H1 (cell line): ENCODE results near the gene RASAL2. TPM values are rescaled to one million over a fixed set of nuclear protein-coding genes. Genes with fewer than 3 reads are reported as not detected.

ENCODE experiments used
- CTCF ChIA-PET: fragments of 300-600 bp; sonication (Branson Sonifier 250); formaldehyde crosslinking; loops from one replicate; lab custom pipeline; 2021; ENCODE audit not compliant: partially characterized antibody; lab: Charles Lee
- POLR2A ChIA-PET: fragments of 300-600 bp; sonication (Branson Sonifier 250); formaldehyde crosslinking; loops from one replicate; lab custom pipeline; 2021; ENCODE audit warnings: inconsistent platforms; ENCODE audit not compliant: partially characterized antibody; lab: Charles Lee
- DNase-seq, 2 experiments: peaks; one replicate each; pipeline versions ENCODE4 v3.0.0 to v3.0.0-alpha.2; 2010 to 2022; ENCODE audit warnings: low spot score in 2 of 2, low read depth in 1 of 2, mixed read lengths in 1 of 2
- FAIRE-seq: peaks from 2 replicates; lab custom pipeline; 2011; peaks lifted over from hg19 to GRCh38; lab: Jason Lieb, UNC
- H2AFZ ChIP-seq: 2 replicates; pipeline ENCODE4 v1.8.1; 2012; ENCODE audit warnings: low read length, inconsistent platforms
- H2AK5ac ChIP-seq: 2 replicates; pipeline ENCODE4 v1.6.1; 2013; ENCODE audit warnings: low read depth, low read length
- H2BK120ac ChIP-seq: replicated peaks from 2 replicates; pipeline ENCODE3; 2013; ENCODE audit warnings: low read depth, low read length, inconsistent platforms
- H2BK12ac ChIP-seq: 2 replicates; pipeline ENCODE4 v1.6.1; 2013; ENCODE audit warnings: low read depth, low read length
- H2BK15ac ChIP-seq: 2 replicates; pipeline ENCODE4 v1.6.1; 2013; ENCODE audit warnings: low read length
- H2BK20ac ChIP-seq: 2 replicates; pipeline ENCODE4 v1.6.1; 2013; ENCODE audit warnings: low read length
- H2BK5ac ChIP-seq: 2 replicates; pipeline ENCODE4 v1.6.1; 2013; ENCODE audit warnings: low read depth, low read length
- H3K14ac ChIP-seq: 2 replicates; pipeline ENCODE4 v1.6.1; 2013; ENCODE audit warnings: inconsistent platforms; ENCODE audit not compliant: insufficient read length
- H3K18ac ChIP-seq: 2 replicates; pipeline ENCODE4 v1.6.1; 2013; ENCODE audit warnings: low read length; ENCODE audit errors: extremely low read depth
- H3K23ac ChIP-seq: 2 replicates; pipeline ENCODE4 v1.6.1; 2013; ENCODE audit warnings: inconsistent platforms; ENCODE audit not compliant: insufficient read length
- H3K23me2 ChIP-seq: 2 replicates; pipeline ENCODE4 v1.6.1; 2013; ENCODE audit warnings: low read depth, low read length
- H3K27ac ChIP-seq: 2 replicates; pipeline ENCODE4 v1.6.1; 2011; ENCODE audit warnings: low read depth, low read length, inconsistent platforms
- H3K27me3 ChIP-seq, 4 experiments: replicated peaks in 1 of 4; 1 replicate in 1 of 4; 2 replicates in 3 of 4; pipeline versions ENCODE4 v1.6.1 to v1.8.1; 2011 to 2013; ENCODE audit warnings: low read length in 3 of 4, mild to moderate bottlenecking in 3 of 4, inconsistent platforms in 2 of 4, mixed read lengths in 2 of 4, moderate library complexity in 1 of 4; ENCODE audit not compliant: control insufficient read depth in 3 of 4, insufficient read depth in 3 of 4; ENCODE audit errors: extremely low read depth in 1 of 4
- H3K36me3 ChIP-seq, 4 experiments: 2 replicates each; pipeline versions ENCODE4 v1.6.1 to v1.8.1; 2011 to 2013; ENCODE audit warnings: mild to moderate bottlenecking in 4 of 4, low read length in 3 of 4, moderate library complexity in 2 of 4, control low read depth in 1 of 4, inconsistent platforms in 1 of 4; ENCODE audit not compliant: insufficient read depth in 4 of 4, control insufficient read depth in 2 of 4
- H3K4ac ChIP-seq: replicated peaks from 2 replicates; pipeline ENCODE3; 2013; ENCODE audit warnings: low read length, low read depth, mixed read lengths, inconsistent platforms; ENCODE audit not compliant: insufficient read length
- H3K4me1 ChIP-seq, 4 experiments: replicated peaks in 1 of 4; 1 replicate in 1 of 4; 2 replicates in 3 of 4; pipeline versions ENCODE4 v1.6.1 to v1.8.1; 2011 to 2013; ENCODE audit warnings: low read length in 3 of 4, inconsistent platforms in 2 of 4, mixed read lengths in 1 of 4; ENCODE audit not compliant: insufficient read depth in 4 of 4, control insufficient read depth in 3 of 4
- H3K4me2 ChIP-seq, 2 experiments: 2 replicates each; pipeline versions ENCODE4 v1.6.1 to v1.8.1; 2011 to 2013; ENCODE audit warnings: low read depth in 2 of 2, low read length in 2 of 2, control low read depth in 1 of 2, inconsistent platforms in 1 of 2, mild to moderate bottlenecking in 1 of 2; ENCODE audit not compliant: insufficient read depth in 1 of 2
- H3K4me3 ChIP-seq, 4 experiments: fragments of 200-600, 300-600 bp in 1 of 4; sonication (generic), shearing (Covaris generic), sonication (Bioruptor Twin) in 1 of 4; 2 replicates each; pipeline versions ENCODE4 v1.5.1 to v1.8.1; 2011 to 2016; ENCODE audit warnings: low read length in 4 of 4, low read depth in 3 of 4, control low read depth in 2 of 4, inconsistent platforms in 2 of 4, mild to moderate bottlenecking in 2 of 4, mixed read lengths in 1 of 4, moderate library complexity in 1 of 4; ENCODE audit not compliant: insufficient read depth in 2 of 4; ENCODE audit errors: extremely low read depth in 1 of 4
- H3K56ac ChIP-seq: replicated peaks from 2 replicates; pipeline ENCODE3; 2013; ENCODE audit warnings: low read depth, mild to moderate bottlenecking, mixed read lengths, low read length, inconsistent platforms; ENCODE audit not compliant: insufficient read length
- H3K79me1 ChIP-seq: 2 replicates; pipeline ENCODE4 v1.6.1; 2013; ENCODE audit warnings: low read depth, low read length, control low read depth
- H3K79me2 ChIP-seq, 2 experiments: 2 replicates each; pipeline versions ENCODE4 v1.6.1 to v1.8.1; 2012 to 2013; ENCODE audit warnings: low read length in 2 of 2, mild to moderate bottlenecking in 2 of 2, inconsistent platforms in 1 of 2; ENCODE audit not compliant: insufficient read depth in 2 of 2, control insufficient read depth in 1 of 2
- H3K9ac ChIP-seq, 4 experiments: replicated peaks in 1 of 4; 1 replicate in 1 of 4; 2 replicates in 3 of 4; pipeline versions ENCODE4 v1.6.1 to v1.8.1; 2011 to 2013; ENCODE audit warnings: low read depth in 3 of 4, low read length in 3 of 4, control low read depth in 2 of 4, mild to moderate bottlenecking in 2 of 4, moderate library complexity in 2 of 4, inconsistent platforms in 1 of 4; ENCODE audit errors: extremely low read depth in 1 of 4
- H3K9me3 ChIP-seq, 2 experiments: 2 replicates each; pipeline versions ENCODE4 v1.6.1 to v1.8.1; 2012 to 2013; ENCODE audit warnings: mild to moderate bottlenecking in 2 of 2, moderate library complexity in 2 of 2, control low read depth in 1 of 2, inconsistent platforms in 1 of 2, low read depth in 1 of 2, low read length in 1 of 2, mixed read lengths in 1 of 2; ENCODE audit not compliant: insufficient read depth in 2 of 2
- H4K20me1 ChIP-seq, 2 experiments: replicated peaks in 1 of 2; 2 replicates each; pipeline versions ENCODE3 to v1.8.1; 2011 to 2013; ENCODE audit warnings: inconsistent platforms in 2 of 2, low read length in 2 of 2, mild to moderate bottlenecking in 1 of 2; ENCODE audit not compliant: insufficient read depth in 2 of 2, control insufficient read depth in 1 of 2
- H4K5ac ChIP-seq: 2 replicates; pipeline ENCODE4 v1.6.1; 2013; ENCODE audit warnings: low read length, low read depth, mixed read lengths, inconsistent platforms; ENCODE audit not compliant: insufficient read length
- H4K8ac ChIP-seq: 2 replicates; pipeline ENCODE4 v1.8.0; 2013; ENCODE audit warnings: mild to moderate bottlenecking, moderate library complexity, low read length, inconsistent platforms; ENCODE audit not compliant: insufficient read depth; ENCODE audit errors: extremely low read depth
- H4K91ac ChIP-seq: replicated peaks from 2 replicates; pipeline ENCODE3; 2013; ENCODE audit warnings: low read length, mixed read lengths, inconsistent platforms; ENCODE audit not compliant: insufficient read length
- BCL11A ChIP-seq, 2 experiments: IDR thresholded peaks; one replicate each; pipeline ENCODE4 v1.6.1; 2011; ENCODE audit warnings: low read depth in 2 of 2, low read length in 2 of 2, mild to moderate bottlenecking in 2 of 2
- CREB1 ChIP-seq: IDR thresholded peaks from 2 replicates; pipeline ENCODE4 v1.6.1; 2012; ENCODE audit warnings: inconsistent platforms
- CTBP2 ChIP-seq: IDR thresholded peaks from 2 replicates; pipeline ENCODE4 v1.7.0; 2011; ENCODE audit warnings: borderline replicate concordance, mild to moderate bottlenecking, moderate library complexity, mixed read lengths, low read length; ENCODE audit not compliant: insufficient read depth, insufficient read length
- EGR1 ChIP-seq: IDR thresholded peaks from 2 replicates; pipeline ENCODE4 v1.6.1; 2011; ENCODE audit warnings: low read depth, low read length, borderline replicate concordance
- GTF2F1 ChIP-seq: IDR thresholded peaks from 2 replicates; pipeline ENCODE4 v1.6.1; 2012; ENCODE audit warnings: low read depth, low read length, improper control_type of control experiment, borderline replicate concordance
- KDM5A ChIP-seq: fragments of 200-600 bp; IDR thresholded peaks from 2 replicates; pipeline ENCODE4 v1.7.1; 2012; ENCODE audit warnings: mild to moderate bottlenecking, low read length, inconsistent platforms, mixed read lengths
- MAX ChIP-seq: IDR thresholded peaks from 2 replicates; pipeline ENCODE4 v1.6.1; 2012; ENCODE audit warnings: inconsistent platforms
- RBBP5 ChIP-seq: IDR thresholded peaks from 2 replicates; pipeline ENCODE4 v1.7.1; 2012; ENCODE audit warnings: low read depth, mild to moderate bottlenecking, inconsistent platforms, low read length, moderate library complexity, borderline replicate concordance
- RNF2 ChIP-seq: fragments of 200-900, 300-1000 bp; sonication (generic); IDR thresholded peaks from 2 replicates; pipeline ENCODE4 v1.7.1; 2016; ENCODE audit warnings: borderline replicate concordance, low read depth, mild to moderate bottlenecking, antibody characterized with exemption, low read length; ENCODE audit not compliant: poor library complexity, severe bottlenecking; ENCODE audit errors: missing control alignments
- SIRT6 ChIP-seq: IDR thresholded peaks from one replicate; pipeline ENCODE4 v1.7.1; 2012; ENCODE audit warnings: low read length, inconsistent platforms
- SIX5 ChIP-seq: IDR thresholded peaks from 2 replicates; pipeline ENCODE4 v1.6.1; 2011; ENCODE audit warnings: mild to moderate bottlenecking, low read depth, low read length
- SP1 ChIP-seq: IDR thresholded peaks from 2 replicates; pipeline ENCODE4 v1.6.1; 2011; ENCODE audit warnings: low read depth, low read length
- TAF1 ChIP-seq: IDR thresholded peaks from 2 replicates; pipeline ENCODE4 v1.6.1; 2011; ENCODE audit warnings: mild to moderate bottlenecking, low read depth, low read length
- YY1 ChIP-seq: IDR thresholded peaks from 2 replicates; pipeline ENCODE4 v1.6.1; 2011; ENCODE audit warnings: low read depth, mild to moderate bottlenecking, low read length
- WGBS, 2 experiments: shearing (Covaris generic) in 1 of 2; methylation state at CpG; one replicate each; pipeline versions ENCODE4 v1.1.6 to v1.1.7; 2013 to 2015; ENCODE audit warnings: low lambda C conversion rate in 2 of 2, mixed read lengths in 2 of 2, inconsistent platforms in 1 of 2, low coverage in 1 of 2, missing lambda C conversion rate in 1 of 2; ENCODE audit not compliant: insufficient replicate concordance in 2 of 2, insufficient coverage in 1 of 2, insufficient read length in 1 of 2; ENCODE audit errors: extremely low coverage in 1 of 2, missing lambda C conversion rate in 1 of 2; 5-methylcytosine and 5-hydroxymethylcytosine counted together
- polyA plus RNA-seq, 7 experiments: library from polyadenylated mRNA; depleted of rRNA in 3 of 7; stranded (reverse) in 5 of 7; unstranded in 2 of 7; fragments of >200 nt in 5 of 7; fragments of 200-250 nt in 2 of 7; gene quantifications; 1 replicate in 5 of 7; 2 replicates in 1 of 7; 4 replicates in 1 of 7; pipeline versions ENCODE4 v1.2.1 to v1.2.3, GENCODE V29; 2011 to 2013; ENCODE audit warnings: missing spikeins in 2 of 7, mixed read lengths in 2 of 7
- total RNA-seq: library from RNA; stranded (reverse); fragmentation: NEBNext Ultra II Directional; extraction: Animal tissue kit (Norgen Biotek cat#: 25700); gene quantifications from 2 replicates; pipeline ENCODE4 v1.2.1, GENCODE V29; 2021

The RASAL2 gene
- total and polyA plus RNA-seq, 2 of the 8 experiments (the other 6 are each of a cell fraction or from before 2014, with no cell fraction given): 15.9 to 32.5 TPM

- Histone ChIP-seq H4K20me1 (no peaks in the 10 kb centered on the region), H3K79me2 (no peaks in the 10 kb centered on the region), H2BK20ac (no peak overlapping the region), H4K8ac (no peak overlapping the region), H4K91ac (no peak overlapping the region), H2AFZ (no peak overlapping the region), H3K27me3 (no peaks in the 10 kb centered on the region), H2BK120ac (no peak overlapping the region), H3K9ac (no peak overlapping the region), H3K18ac (no peak overlapping the region), H3K56ac (no peak overlapping the region), H2BK12ac (no peak overlapping the region), H3K27ac (no peak overlapping the region)
- POLR2A ChIA-PET: no interaction called here
- DNase-seq: no peak
- TF ChIP-seq EGR1 (no peak), CTBP2 (no peak), SP1 (no peak), YY1 (no peak), KDM5A (no peak), TAF1 (no peak), BCL11A (IDR thresholded peaks at IDR 0.05; ENCODE audit: low read depth in 2 of 2, low read length in 2 of 2) (no peak), SIRT6 (no peak), RNF2 (no peak), SIX5 (no peak), RBBP5 (no peak), MAX (no peak), CREB1 (no peak), GTF2F1 (no peak)
- TF ChIP-seq, all 59 proteins: peak for 0
- Histone ChIP-seq H3K4ac (no peak overlapping the region), H2BK15ac (no peak overlapping the region), H3K36me3 (peaks cover 0 to 3% (median 1%) of the 10 kb centered on the region in 4 experiments; a peak in 4 of 8 replicates), H3K4me1 (peaks cover 0 to 3% (median 0%) of the 10 kb centered on the region in 4 experiments; a peak in 1 of 7 replicates), H3K79me1 (0 out of 2 replicates have a peak, but pooled peaks cover 1% of the 10 kb centered on the region), H3K14ac (no peak overlapping the region), H3K4me3 (no peak overlapping the region), H2AK5ac (no peak overlapping the region), H4K5ac (no peak overlapping the region), H3K9me3 (no peaks in the 10 kb centered on the region), H3K4me2 (no peak overlapping the region), H3K23ac (no peak overlapping the region), H2BK5ac (no peak overlapping the region), H3K23me2 (no peaks in the 10 kb centered on the region)
- CTCF ChIA-PET: interaction anchor here (0.7 kb wide), 1 partner anchor 49 kb away, joined by 3 read pairs; no protein-coding TSS in a partner anchor
- 100% methylated on average over 1 of the region's 1 CpG; no CpG with 5 or more reads in 1 of the 2 experiments for WGBS, 2 experiments
- FAIRE-seq: peak; percentile 13
Measured at GRCh38 chr1:178477841-178478240, 383.9 kb downstream of the RASAL2 start.
